GM19239 (cell line): ENCODE results near the gene CCDC77.

Source experiments
- DNase-seq: peaks from one replicate; pipeline ENCODE4 v3.0.0; 2011; ENCODE audit warnings: low spot score; ENCODE audit not compliant: insufficient read length
- FAIRE-seq: peaks from 2 replicates; lab custom pipeline; 2011; peaks lifted over from hg19 to GRCh38; lab: Jason Lieb, UNC

The CCDC77 gene

DNA sequence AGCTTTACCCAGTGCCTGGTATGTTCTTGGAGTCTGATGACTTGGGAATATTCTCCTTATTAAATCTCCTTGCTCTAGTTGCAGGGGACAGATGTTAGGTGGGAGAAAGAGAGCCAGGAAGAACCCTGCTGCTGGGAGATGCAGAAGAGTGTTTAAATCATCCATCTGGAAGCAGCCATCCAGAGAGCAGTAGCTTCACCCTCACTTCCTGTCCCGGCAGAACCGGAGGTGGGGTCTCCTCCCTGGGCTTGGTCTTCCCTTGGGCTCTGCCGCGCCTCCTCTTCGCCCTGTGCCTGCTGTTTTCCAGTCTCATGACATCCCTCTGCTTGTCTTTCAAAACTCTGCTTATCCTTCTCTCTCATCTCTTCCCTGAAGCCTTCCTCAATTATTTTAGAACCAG is 73.8 kb downstream of the CCDC77 start:
- no peak for FAIRE-seq
- no peak for DNase-seq

DNA sequence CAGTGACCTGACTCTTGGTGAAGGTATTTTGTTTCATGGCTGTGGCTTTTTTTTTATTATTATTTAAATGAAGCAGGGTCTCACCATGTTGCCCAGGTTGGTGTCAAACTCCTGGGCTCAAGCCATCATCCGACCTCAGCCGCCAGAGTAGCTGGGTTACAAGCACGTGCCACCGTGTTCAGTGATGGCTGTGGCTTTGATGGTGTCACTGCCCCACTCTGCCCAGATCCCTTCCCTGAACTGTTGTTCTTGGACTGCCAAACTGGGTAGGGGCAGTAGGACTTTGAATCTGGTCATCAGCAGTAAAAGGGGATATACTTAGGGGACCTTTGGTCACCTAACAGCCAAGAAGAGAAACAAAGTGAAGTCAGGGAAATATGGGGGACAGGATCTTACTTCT is 77.7 kb downstream of the CCDC77 start:
- FAIRE-seq (no peak), DNase-seq (no peak)

DNA sequence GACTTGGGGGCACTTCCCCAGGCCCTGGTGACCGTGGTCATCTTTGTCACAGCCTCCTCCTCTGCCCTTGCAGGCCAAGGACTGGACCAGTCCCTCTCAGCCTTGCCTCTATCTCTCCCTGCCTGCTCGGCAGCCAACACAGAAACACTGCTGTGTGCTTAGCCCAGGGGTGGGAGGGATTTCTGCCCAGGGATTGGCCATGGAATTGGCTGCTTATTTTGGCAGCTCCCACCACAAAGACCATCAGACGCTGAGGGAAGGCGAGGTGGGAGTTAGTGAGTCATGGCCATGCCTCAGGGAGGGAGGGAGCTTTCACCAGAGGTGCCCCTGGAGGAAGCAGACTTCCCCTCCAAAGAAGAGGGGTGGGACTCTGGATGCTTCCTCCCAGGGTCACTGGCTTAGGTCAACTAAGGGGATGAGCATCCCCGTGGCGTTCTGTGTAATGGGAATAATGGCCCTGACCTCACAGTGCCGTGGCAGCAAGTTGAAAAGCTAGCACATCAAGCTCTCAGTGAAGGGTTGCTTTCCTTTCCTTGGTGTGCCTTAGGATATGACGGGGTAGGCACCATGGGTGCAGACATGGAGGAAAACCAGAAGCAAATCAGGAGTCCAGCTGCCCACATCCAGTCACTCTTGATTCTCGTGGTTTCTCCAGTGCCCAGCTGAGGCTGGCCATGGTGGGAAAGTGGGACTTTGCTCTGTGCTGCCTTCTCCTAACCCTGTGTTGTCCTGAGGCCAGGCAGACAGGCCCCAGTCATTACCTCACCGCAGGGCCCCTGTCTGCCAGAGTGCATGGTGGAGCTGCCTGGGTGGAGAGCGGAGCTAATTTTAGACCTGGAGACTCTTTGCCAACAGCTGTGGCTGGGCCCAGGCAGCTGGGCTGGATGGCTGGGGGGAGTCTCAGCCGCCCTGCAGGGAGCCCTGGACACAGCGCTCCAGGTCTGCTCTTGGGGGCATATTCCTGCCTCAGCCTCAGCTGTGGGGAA is 79.7 kb downstream of the CCDC77 start:
- no peak for FAIRE-seq

DNA sequence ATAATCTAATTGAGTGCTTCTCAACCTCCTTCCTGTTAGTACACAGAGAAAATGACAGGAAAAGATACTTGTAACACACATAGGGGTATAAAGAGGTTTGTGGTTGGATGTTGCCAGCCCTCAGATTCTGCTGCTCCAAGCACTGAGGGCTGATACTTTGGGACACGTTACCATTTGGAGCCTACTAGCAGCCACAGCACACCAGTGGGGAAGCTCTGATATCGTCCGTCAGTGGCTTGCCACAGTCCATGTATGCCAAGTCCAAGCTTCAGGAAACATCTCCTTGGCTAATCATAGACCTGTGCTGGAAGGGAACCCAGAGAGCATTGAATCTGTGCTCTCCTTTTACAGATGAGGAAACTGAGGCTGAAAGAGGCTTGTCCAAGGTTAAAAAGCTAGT is 80.6 kb downstream of the CCDC77 start:
- DNase-seq (no peak), FAIRE-seq (no peak)

More for the DNA sequence above, 79.7 kb downstream of the CCDC77 start:
- no peak for DNase-seq

DNA sequence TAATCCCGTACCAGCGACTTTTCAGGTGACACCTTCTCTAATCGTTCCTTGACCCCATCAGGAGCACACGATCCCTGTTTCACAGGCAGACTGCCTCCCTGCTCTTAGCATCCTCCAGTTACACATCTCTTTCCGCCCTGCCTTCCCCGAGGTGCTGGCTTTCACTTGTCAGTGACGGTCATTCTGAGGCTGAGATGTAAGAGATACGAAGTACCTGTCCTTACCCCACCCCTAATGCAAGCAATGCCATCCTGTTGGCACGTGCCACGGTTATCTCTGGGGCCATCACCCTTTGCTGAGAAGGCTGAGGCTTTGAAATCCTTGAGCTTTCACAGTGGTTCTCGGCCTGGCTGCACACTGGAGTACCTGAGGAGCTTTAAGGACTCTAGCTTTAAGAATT is 82.7 kb downstream of the CCDC77 start:
- no peak for DNase-seq
- FAIRE-seq: no peak

DNA sequence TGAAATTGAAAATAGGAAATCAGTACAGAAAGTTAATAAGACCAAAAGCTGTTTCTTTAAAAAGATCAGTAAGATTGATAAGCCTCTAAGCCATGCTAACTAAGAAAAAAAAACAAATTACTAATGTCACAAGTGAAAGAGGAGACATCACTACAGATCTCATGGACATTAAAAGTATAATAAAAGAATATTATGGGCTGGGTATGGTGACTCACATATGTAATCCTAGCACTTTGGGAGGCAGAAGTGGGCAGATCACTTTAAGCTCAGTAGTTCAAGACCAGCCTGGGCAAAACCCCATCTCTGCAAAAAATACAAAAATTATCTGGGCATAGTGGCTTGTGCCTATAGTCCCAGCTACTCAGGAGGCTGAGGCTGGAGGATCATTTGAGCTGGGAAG is 88.8 kb downstream of the CCDC77 start:
- DNase-seq (no peak), FAIRE-seq (no peak)
